HG03571 (cell line): ENCODE measurements around the gene IGSF3.

ENCODE experiments used
- ATAC-seq: cut with Tn5 transposase; IDR thresholded peaks from one replicate; pipeline ENCODE4 v1.9.1; 2021; ENCODE audit not compliant: unreplicated experiment

Gene IGSF3

DNA sequence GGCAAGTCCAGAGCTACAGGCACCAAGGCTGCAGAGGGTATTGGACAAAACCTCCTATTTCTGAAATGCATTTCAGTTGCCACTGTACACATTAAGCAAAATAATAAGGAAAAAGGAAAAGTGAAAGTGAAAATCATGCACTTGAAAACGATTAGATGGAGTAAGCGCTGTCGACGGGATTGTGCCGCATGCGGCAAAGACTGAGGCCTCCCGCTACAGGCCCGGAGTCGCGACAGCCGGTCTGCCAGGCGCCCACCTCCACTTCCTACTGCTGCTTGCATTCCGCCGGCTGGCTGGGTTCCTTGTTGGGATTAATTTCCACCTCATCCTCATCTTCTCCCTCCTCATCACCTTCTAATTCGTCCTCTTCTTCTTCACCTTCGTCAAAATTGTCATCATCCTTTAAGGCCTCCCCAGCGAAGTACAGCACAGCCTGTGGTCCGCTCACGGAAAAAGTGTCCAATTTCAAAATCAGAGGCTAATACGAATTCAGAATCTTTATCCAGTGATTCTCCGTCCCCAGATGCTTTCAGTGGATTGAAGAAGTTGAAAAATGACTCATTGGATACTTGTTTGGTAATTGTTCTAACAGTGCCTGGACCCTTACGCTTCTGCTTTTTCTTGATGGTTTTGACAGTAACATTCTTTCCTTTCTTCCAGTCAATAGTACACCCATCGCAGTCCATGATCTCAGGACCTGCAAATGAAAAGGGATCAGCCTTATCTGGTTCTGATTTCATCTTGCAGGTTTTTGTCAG, 134.7 kb downstream of the IGSF3 start:
- no peak for ATAC-seq

DNA sequence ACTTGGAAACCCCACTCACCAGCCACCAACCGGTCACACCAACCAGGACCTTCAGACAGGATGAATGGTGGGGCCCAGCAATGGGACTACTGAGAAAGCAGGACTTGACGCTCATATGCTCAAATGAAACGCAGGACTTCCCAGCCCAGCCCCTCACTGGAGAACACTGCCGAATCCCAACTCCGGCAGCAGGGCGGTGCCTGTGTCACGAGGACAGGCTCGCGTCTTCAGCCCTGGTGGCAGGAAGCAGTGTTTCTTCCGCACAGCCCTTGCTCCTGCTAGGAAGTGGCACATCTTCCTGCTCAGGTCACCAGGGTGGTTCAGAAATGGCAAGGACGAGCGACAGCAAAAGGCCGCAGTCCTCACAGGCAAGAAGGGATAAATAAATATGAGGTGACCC, 135.6 kb downstream of the IGSF3 start:
- ATAC-seq: no peak

GRCh38 chr1:116529681-116530080, 137.9 kb downstream of the IGSF3 start:
- no peak for ATAC-seq

DNA sequence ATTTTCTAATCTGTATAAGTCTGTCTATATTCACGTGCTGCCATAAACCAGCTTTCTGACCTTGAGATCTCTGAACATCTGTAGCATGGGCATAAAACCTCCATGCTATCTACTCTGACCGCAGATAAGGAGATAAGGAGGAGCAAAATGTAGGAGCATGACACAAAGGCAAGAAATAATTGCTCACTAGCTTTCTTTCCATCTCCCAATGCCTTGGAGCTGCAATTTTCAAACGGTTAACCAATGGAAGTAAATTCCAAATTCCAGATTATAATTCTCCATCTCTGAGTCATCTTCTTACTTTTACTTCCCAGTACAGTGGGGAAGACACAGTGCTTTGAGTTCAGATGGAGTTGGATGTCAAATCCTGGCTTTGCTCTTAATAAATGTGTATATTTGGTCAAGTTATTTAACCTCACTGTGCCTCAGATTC, 138.3 kb downstream of the IGSF3 start:
- ATAC-seq: no peak

DNA sequence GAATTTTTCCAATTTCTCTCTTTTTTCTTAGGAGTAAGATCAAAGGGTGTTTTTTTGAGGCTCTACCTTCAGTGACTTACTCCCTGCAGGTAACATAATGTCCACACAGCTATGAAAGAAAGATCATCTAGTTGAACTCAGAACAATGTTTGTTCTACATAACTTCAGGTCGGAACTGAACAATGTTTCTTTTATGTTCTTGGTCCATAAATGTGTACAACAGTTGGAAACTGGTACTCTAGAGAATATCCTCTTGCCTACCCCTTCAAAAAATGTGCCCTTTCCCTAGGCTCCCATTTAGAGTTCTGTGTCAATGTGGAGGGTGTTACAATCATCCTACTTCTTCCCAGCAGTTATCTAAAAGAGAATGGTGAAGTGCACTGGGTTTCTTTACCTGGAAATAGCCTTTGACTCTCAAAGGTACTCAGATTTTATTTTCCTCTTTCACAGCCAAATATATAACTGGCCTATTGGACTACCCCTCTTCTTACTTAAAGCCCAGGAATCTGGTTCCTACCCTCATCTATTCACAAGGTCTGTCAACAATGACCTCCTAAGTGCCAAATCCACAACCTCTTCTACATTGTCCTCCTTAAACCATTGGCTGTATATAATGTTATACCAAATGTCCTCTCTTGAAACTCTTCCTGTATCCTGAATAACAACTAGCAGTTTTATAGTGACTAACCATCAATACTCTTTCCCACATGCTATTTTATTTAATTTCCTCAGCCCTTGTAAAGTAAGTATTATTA, 139.0 kb downstream of the IGSF3 start:
- ATAC-seq: no peak

DNA sequence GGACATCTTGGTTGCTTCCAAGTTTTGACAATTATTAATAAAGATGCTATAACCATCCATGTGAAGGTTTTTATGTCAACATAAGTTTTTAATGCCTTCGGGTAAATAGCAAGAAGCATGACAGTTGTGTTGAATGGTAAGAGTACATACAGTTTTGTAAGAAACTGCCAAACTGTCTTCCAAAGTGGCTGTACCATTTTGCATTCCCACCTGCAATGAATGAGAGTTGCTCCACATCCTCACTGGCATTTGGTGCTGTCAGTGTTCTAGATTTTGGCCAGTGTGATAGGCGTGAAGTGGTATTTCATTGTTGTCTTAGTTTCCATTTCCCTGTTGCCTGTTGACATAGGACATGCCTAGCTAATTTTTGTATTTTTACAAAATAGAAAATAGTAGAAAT, 142.1 kb downstream of the IGSF3 start:
- ATAC-seq: no peak
